HG03108 (cell line): ENCODE results near the gene ZNF695.

Experiments used
- ATAC-seq: cut with Tn5 transposase; IDR thresholded peaks from one replicate; pipeline ENCODE4 v1.9.1; 2021; ENCODE audit warnings: moderate library complexity; ENCODE audit not compliant: unreplicated experiment

The ZNF695 gene

GRCh38 chr1:246959944-246960693 lies 47.7 kb downstream of the ZNF695 start:
- ATAC-seq: no peak

GRCh38 chr1:246954126-246954525 lies 53.7 kb downstream of the ZNF695 start:
- no peak for ATAC-seq

GRCh38 chr1:246951413-246951812 lies 56.4 kb downstream of the ZNF695 start:
- no peak for ATAC-seq

GRCh38 chr1:246949956-246950355 lies 57.9 kb downstream of the ZNF695 start:
- ATAC-seq: no peak

GRCh38 chr1:246947255-246947654 lies 60.6 kb downstream of the ZNF695 start:
- no peak for ATAC-seq

GRCh38 chr1:246946366-246946765 lies 61.5 kb downstream of the ZNF695 start:
- no peak for ATAC-seq
